Posterior cingulate gyrus (tissue), 11 donors: Measurements from ENCODE around the gene FUCA1.
"Not testable (repeated sequence)": the region's sequence is repeated elsewhere in the genome, so short reads cannot be mapped to it uniquely, and the experiment has no call there.

ENCODE experiments used
- DNase-seq, 10 donors: peaks; one replicate each; pipeline versions ENCODE4 v3.0.0 to v3.0.0-alpha.2; 2020 to 2021; ENCODE audit warnings: mixed read lengths in 3 of 10
- intact Hi-C: fragments of 100-400 bp; cut with DNase I; formaldehyde crosslinking; loops from one replicate; pipeline ENCODE4 v1.15.1; 2023

The FUCA1 gene

DNA sequence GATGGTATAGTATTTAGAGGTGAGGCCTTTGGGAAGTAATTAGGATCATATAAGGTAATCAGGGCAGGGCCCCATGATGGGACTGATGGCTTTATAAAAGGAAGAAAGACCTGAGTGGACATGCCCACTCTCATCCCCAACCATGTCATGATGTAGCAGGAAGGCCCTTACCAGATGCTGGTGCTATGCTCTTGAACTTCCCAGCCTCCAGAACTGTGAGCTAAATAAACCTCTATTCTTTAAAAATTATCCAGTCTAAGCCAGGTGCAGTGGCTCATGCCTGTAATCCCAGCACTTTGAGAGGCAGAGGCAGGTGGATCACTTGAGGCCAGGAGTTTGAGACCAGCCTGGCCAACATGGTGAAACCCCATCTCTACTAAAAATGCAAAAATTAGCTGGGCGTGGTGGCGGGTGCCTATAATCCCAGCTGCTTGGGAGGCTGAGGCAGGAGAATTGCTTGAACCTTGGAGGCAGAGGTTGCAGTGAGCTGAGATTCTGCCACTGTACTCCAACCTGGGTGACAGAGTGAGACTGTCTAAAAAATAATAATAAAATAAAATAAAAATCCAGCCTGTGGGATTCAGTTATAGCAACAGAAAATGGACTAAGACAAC lies 20.5 kb downstream of the FUCA1 start:
- DNase-seq, intact Hi-C loops: not testable (repeated sequence)

DNA sequence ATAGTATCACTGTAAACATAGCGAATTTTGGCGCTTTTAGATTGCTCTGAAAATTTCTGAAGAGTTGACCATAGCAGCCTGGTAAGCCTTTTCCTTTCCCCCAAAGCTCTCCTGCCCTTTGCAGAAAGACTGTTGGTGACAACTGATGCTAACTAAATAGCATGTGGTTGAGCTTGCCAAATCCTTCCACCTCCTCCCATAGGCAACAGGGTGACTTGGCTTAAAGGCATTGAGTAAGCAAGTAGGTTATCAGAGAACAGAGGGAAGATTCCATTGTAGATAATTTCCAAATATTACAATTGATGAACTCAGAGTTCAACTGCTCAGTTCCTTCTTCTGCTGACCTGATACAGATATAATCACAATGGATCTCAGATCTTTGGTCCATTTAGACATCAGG lies 22.9 kb downstream of the FUCA1 start:
- DNase-seq = no peak
- intact Hi-C loops = no loop called here

DNA sequence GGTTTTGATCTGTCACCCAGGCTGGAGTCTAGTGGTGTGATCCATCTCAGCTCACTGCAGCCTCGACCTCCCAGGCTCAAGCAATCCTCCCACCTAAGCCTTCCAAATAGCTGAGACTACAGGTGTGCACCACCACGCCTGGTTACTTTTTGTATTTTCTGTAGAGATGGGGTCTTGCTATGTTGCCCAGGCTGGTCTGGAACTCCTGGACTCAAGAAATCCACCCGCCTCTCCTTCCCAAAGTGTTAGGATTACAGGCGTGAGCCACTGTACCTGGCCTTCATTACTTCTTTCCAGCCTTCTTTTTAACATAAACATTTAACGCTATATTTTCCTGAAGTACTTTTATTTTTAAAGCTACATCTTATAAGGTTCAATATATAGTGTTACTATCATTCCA lies 24.4 kb downstream of the FUCA1 start:
- intact Hi-C loops = no loop called here
- no peak for DNase-seq

DNA sequence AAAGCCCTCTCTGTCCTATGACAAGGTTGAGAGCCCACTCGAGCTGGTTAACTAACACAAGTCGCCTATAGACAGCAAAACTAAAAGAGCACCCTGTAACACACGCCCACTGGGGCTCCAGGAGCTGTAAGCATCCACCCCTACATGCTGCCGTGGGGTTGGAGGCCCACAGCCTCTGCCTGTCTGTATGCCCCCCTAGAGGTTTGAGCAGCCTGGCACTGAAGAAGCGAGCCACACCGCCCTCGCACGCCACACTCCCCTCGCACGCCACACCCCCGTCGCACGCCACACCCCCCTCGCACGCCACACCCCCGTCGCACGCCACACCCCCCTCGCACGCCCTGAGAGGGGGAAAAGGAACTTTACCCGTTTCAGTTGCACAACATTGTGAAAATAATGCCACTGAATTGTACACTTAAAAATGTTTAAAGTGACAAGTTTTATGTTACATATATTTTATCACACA lies 29.7 kb downstream of the FUCA1 start:
- peak in 8 of 10 donors; percentile 34 to 89 (median 44) for DNase-seq
- intact Hi-C loops = no loop called here

DNA sequence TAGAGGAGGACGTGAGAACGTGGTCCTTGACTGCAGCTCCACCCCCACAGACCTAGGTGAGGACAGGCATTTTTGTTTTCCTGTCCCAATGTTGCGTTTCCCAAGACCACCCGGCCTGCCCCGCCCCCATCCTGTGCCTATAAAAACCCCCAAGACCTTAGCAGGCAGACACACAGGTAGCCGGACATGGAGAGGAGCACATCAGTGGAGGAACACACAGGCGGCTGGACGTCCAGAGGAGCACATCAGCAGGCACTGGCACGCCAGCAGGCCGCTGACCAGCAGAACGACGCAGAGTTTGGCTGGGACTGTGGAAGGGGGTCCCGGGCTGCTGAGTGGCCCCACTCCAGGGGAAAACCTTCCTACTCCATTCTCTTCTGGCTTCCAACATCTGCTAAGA lies 30.2 kb downstream of the FUCA1 start:
- no peak for DNase-seq
- intact Hi-C loops = no loop called here

DNA sequence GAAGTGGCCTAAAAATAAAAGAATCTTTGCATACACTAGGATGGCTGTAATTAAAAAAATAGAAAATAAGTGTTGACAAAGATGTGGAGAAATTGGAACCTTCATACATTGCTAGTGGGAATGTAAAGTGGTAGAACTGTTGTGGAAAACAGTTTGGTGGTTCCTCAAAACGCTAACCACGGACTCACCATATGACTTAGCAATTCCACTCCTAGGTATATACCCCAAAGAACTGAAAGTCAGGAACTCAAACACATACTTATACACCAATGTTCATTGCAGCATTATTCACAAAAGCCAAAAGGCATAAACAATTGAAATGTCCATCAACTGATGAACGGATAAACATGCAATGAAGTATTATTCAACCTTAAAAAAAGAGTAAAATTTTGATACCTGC lies 32.1 kb downstream of the FUCA1 start:
- intact Hi-C loops = no loop called here
- no peak for DNase-seq

DNA sequence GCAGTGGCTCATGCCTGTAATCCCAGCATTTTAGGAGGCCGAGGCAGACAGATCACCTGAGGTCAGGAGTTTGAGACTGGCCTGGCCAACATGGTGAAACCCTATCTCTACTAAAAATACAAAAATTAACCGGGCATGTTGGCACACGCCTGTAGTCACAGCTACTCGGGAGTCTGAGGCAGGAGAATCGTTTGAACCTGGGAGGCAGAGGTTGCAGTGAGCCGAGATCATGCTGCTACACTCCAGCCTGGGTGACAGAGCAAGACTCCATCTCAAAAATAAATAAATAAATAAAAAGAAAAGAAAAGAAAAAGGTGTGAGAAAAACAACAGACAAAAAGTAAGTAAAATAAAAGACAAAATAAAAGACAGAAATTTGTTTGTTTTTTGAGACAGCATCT lies 33.9 kb downstream of the FUCA1 start:
- intact Hi-C loops, DNase-seq: not testable (repeated sequence)

DNA sequence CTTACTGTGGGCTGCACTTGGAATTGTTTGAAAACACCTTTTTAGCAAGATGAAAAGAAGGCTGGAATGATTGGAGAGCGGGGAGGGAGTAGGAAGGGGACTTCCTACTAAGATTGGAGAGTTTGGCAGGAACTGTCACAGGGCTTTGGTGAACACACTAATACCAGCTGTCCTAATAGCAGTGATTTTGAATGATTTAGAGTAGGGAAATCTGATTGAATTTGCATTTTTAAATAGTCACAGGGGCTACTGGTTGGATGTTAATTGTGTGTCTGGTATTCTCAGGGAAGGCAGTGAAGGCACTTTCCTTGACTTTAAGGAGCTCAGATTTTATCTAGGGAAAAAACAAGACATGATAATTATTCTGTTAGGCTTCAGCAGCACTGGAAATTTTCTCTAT lies 40.4 kb downstream of the FUCA1 start:
- intact Hi-C loops = loop anchor here (5.0 kb wide), 1 partner anchor 40 kb away; the partner anchor contains the start of gene FUCA1
- DNase-seq = no peak

DNA sequence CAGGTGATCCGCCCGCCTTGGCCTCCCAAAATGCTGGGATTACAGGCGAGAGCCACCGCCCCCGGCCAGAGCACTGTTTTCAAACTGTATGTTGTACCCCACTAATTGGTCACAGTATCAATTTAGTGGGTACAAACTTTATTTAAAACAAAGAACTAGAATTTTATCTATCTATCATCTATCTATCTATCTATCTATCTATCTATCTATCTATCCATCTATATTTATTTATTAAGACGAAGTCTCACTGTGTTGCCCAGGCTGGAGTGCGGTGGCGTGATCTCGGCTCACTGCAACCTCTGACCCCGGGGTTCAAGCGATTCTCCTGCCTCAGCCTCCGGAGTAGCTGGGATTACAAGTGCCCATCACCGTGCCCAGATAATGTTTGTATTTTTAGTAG lies 41.5 kb downstream of the FUCA1 start:
- intact Hi-C loops = loop anchor here (5.0 kb wide), 1 partner anchor 41 kb away; the partner anchor contains the start of gene FUCA1
- DNase-seq = not testable (repeated sequence)

DNA sequence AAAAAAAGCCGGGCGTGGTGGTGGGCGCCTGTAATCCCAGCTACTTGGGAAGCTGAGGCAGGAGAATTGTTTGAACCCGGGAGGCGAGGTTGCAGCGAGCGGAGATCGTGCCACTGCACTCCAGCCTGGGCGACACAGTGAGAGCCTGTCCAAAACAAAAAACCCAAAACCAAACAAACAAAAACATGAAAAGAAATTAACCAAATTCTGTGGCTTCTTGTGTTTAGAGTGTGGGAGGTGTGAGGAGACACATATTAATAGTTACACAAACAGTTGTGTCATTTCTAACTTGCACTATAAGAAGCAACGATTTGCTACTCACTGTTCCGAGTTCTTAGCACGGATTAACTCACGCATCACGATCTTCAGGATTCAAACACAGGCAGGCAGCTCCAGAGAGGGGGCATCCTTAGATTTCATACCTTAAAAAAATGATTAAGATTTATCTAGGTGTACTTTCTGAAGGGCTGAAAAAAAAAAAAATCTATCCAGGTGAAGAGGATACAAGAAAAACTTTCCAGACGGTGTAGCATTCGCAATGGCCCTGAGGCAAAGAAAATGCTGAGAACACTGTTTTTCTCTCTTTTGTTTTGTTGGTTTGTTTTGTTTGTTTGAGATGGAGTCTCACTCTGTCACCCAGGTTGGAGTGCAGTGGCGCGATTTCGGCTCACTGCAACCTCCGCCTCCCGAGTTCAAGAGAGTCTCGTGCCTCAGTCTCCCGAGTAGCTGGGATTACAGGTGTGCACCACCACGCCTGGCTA lies 42.1 kb downstream of the FUCA1 start:
- intact Hi-C loops = loop anchor here (5.0 kb wide), 1 partner anchor 41 kb away; the partner anchor contains the start of gene FUCA1
- DNase-seq = peak in 1 of 10 donors; percentile 81

DNA sequence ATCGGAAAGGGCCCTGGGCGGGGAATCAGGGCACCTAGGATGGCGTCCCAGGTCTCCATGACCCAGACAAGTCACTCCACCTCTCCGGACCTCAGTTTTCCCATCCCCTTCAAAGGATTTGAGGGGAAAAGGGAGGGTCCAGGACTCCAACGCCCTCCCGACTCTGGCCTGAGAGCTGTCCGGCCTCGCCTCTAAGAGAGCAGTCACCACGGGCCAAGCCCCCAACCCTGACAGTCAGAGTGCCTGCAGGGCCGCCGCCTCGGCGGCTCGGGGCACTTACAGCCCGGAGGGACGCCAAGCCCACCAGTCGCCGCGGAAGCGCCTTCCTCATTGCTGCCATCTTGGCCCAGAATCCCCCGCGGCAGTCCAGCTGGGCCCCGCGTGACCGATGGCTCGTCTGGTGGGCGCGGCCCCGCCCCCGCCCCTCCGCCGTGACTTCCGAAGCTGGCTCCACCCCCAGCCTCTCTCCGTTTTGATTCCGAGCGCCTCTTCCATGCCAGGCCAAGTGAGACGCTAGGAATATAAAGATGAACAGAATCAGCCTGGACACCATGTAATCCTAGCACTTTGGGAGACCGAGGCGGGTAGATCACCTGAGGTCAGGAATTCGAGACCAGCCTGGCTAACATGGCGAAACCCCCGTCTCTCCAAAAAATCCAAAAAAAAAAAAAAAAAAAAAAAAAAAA lies 42.9 kb downstream of the FUCA1 start, which contains the start of gene HMGCL:
HMGCL (minus strand) TSS at position 354 of the 686 bp plus-strand sequence; CDS start at position 340, 14 bp downstream.
- intact Hi-C loops = loop anchor here (5.0 kb wide), 1 partner anchor 42 kb away; the partner anchor contains the start of gene FUCA1
- DNase-seq = peak; percentile 87 to 98 (median 92)

DNA sequence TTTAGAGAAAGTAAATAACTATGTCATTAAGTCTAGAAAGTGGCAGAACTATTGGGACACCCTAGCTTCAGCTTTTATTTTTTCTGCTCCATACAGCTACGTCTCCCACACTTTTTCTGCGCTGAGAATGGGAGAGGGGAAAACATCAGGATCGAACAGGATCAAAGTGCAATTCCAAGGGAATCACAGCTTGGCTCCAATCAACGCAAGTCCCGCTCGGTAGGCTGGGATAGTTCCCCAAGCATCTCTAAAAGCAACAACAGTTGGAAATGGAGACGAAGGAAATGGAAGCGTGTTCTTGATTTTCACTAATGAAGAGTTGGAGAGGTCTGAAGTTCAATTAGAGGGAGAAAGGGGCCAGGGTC lies 43.4 kb downstream of the FUCA1 start:
- intact Hi-C loops = loop anchor here (5.0 kb wide), 1 partner anchor 43 kb away; the partner anchor contains the start of gene FUCA1
- DNase-seq = no peak

DNA sequence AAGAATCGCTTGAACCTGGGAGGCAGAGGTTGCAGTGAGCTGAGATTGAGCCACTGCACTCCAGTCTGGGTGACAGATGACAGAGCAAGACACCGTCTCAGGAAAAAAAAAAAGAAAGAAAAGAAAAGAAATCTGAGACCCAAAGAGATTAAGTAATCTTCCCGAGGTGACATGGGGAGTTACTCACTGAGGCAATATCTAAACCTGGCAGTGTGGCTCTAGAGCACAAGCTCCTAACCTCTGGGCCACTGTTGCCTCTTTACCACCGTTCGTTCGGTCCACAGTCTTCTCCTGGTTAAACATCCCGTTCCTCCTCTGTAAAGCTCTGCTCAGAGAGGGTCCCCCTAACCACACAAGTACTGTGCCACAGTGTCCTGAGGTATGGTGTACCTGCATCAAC lies 44.3 kb downstream of the FUCA1 start:
- no peak for DNase-seq
- intact Hi-C loops = no loop called here

DNA sequence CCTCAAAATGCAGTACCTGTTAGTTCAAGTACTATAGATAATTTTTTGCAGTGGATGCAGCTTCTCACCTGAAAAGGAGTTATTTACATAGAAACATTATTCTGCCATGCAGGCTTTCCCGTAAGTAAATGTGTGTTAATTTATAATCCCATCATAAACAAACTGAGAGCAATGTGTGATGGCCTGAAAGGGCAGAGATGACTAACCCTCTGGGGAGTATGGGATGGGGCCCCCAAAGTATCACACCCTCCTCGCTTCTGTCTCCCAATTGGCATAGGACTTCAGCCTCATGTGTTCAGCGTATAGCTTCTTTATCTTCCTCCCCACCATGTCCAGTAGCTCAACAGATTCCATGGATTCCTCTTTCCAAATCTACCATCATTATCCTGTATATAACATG lies 50.5 kb downstream of the FUCA1 start:
- intact Hi-C loops = no loop called here
- no peak for DNase-seq

DNA sequence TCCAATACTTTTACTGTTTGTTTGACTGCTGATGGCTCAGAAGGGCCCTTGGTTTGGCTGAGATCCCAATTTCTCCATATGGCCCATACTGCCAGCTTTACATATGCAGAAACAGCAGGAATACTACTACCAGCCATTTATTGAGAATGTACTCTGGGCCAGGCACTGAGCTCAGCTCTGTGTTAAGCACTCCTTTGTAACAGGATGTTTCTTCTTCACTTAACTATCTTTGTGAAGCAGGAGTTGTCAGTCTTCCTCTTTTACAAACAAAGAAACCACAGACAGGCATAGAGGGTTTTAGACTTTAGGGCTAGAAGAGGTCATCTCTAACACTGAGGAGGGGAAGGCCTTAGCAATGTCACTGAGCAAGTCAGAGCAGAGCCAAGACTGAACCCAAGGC lies 51.2 kb downstream of the FUCA1 start:
- no peak for DNase-seq
- intact Hi-C loops = no loop called here

DNA sequence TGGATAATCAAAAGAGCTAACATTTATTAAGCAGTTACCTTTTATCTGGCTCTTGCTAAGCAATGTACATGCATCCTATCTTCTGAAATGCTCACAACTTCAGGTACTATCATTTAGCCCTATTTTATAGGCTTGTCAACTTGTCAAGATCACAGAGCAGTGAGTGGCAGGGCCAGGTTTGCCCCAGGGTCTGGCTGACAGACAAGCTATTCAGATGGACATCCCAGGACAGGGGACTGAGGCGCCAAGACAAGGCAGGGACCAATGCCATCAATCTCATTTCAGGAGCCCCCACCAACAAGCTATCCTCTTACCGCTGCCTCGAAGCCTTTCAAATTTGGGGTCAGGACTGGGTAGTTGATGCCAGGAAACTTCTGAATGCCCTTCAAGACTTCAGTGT lies 51.7 kb downstream of the FUCA1 start:
- peak in 1 of 10 donors; percentile 21 for DNase-seq

DNA sequence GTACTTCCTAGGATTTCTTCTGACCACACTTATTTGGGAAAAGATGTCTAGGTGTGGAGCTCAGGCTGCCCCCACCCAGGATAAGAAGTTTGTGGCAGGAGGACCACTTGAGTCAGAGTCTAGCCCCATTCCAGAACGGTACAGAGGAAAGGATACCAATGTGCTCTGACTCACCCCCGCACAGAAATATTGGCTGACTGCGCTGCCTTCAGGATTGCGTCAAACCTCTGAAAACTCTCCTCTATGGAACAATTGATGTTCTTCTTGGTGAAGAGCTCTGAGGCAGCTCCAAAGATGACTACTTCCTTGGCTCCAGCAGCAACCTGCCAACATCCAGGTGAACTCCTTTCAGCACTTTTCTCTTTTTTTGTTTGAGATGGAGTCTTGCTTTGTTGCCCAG lies 54.1 kb downstream of the FUCA1 start:
- intact Hi-C loops = no loop called here
- no peak for DNase-seq

More for the DNA sequence above, 51.7 kb downstream of the FUCA1 start:
- intact Hi-C loops = no loop called here

DNA sequence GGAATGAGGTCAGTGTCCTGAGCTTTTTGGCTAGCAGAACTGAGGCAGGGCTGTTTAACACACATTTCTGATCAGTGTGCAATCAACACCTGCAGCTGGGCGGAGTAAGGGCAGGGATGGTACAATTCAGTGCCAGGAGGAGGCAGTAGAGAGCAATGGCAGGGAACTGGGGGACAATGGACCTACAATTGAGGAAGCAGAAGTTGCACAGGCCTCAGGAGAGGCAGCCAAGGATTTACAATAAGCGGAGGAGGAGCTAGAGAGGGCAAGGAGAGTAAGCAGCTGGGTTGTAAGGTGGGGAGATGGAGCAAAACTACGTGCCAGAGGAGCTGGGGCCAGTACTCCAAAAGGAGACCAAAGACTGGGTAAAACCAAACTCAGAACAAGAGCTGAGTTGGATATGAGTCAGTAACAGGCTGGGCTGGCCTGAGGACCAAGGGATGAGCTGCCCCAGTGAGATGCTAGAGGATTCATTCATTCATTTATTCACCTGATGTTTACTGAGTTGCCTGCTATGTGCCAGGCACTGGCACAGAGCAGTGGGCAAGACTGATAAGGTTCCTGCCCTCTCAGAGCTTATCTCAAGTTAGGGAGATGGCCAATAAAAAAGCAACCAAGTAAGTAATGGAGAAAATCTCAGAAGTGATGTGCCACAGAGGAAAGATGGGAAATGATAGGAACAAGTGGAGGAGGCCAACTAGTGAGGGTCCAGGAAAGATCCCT lies 57.1 kb downstream of the FUCA1 start:
- intact Hi-C loops = no loop called here
- peak in 2 of 10 donors; percentile 39 to 43 for DNase-seq

DNA sequence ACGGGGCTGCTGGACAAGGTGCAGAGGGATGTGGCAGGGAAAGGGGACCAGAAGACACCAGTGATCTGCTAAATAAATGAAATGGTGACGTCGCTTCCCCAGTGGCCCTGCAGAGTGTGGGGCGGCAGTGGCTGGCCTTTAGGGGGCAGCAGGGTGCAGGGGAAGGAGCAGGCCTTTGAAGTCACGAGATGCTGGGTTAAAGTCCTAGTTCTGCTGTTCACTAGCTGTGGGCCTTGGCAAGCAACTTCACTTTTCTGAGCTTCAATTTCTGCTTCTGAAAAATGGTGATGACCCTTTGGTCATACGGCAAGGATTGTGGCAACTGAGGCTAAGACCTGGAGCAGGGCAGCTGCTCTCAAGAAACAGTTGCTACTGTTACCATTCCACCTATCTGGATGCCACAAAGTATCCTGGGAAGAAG lies 58.3 kb downstream of the FUCA1 start:
- peak in 6 of 10 donors; percentile 59 to 94 (median 64) for DNase-seq
- intact Hi-C loops = no loop called here

DNA sequence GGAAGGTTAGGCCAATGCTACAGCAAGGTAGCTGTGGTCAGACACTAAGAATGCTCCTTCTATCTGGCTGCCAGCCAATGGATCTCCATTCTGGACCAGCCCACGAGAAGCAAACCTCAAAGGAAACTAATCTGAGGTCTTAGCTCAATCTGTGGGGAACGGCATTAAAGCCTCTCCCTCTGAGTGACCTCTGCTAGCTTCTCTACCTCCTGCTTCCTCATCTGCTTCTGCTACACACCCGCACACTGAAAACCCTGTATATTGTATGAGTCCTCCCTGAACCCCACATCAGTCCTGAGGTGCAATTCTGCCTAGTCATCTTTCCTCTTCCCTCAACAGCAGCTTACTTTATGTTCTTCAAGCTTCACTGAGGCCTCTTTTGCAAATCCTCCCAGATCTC lies 60.6 kb downstream of the FUCA1 start:
- no peak for DNase-seq
- intact Hi-C loops = no loop called here
